HG03457 (cell line): ENCODE results near the gene CD164.
"Not testable (repeated sequence)": the region's sequence is repeated elsewhere in the genome, so short reads cannot be mapped to it uniquely, and the experiment has no call there.

ENCODE experiments used
- ATAC-seq: cut with Tn5 transposase; IDR thresholded peaks from one replicate; pipeline ENCODE4 v1.9.1; 2021; ENCODE audit warnings: moderate number of reproducible peaks; ENCODE audit not compliant: unreplicated experiment

Gene CD164

DNA sequence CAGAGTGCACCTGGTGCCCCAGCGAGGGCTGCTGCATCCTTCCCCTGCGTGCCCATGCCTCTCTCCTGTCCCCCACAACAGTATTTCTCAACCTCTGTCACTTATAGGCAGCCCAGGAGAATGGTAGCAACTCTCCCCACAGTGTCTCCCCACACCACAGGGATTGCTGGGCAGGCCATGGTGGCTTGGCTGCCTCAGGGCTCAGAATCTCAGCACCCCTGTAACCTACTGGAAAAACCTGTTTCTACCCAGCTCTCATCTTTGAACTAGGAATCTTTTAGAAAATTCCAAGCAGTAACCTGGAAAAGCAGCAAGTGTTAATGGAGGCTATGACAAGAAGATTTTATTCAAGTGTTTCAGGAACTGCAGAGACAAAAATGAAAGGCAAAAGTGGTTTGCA is 38.0 kb downstream of the CD164 start:
- no peak for ATAC-seq

DNA sequence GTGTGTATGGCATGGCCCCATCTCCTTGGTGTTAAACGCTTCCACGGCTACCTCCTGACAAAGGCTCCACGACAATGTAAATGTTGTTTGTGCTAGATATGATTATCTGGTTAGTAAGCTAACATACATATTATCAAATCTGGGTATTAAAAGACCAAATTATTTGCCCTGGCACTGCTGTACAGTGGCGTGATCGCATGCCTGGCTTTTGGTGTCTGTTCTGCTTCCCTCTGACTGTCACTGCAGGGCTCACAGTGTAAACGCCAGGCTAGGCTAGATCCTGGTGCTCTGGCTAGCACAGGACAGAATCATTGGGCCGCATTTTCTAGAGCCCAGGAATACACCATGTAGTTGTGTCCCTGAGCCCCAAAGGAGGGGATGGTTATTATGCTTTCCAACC is 38.7 kb downstream of the CD164 start:
- ATAC-seq, result no peak

- no peak for ATAC-seq
Observed at GRCh38 chr6:109342911-109343310, 39.4 kb downstream of the CD164 start.

DNA sequence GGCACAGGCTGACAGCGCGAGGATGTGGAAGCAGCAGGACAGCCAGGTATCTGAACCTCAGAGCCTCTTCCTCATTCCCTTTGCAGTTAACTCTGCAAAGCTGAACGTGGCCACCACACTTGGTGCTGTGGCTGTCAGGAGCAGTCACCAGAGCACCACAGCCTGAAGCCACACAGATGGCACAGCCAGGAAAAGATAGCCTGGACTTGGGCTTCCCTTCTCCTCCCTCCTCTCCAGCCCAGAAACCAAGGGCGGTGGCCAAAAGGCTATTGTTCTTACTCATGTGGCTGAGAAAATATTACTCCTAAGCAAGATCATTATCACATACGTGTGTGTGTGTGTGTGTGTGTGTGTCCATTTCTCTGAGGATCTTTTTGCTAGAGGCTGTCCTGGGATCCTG is 39.8 kb downstream of the CD164 start:
- no peak for ATAC-seq

DNA sequence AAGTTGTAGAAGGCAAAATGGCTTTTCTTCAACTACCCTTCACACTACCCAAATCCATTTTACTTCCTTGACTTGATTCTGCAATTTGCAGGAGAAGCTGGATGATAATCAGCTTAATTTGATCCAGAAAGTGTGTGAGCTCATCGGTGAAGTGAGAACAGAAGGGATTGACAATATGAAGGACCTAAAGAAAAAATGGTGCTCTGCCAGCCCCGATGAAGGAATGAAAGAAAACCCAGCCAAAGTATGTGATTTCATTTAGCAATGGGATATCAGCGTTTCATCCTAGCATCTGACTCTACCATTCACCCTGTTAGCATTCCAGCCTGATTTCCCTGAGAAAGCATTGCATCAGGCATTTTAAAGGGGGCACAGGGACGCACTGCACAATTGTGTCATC is 41.5 kb downstream of the CD164 start:
- no peak for ATAC-seq

DNA sequence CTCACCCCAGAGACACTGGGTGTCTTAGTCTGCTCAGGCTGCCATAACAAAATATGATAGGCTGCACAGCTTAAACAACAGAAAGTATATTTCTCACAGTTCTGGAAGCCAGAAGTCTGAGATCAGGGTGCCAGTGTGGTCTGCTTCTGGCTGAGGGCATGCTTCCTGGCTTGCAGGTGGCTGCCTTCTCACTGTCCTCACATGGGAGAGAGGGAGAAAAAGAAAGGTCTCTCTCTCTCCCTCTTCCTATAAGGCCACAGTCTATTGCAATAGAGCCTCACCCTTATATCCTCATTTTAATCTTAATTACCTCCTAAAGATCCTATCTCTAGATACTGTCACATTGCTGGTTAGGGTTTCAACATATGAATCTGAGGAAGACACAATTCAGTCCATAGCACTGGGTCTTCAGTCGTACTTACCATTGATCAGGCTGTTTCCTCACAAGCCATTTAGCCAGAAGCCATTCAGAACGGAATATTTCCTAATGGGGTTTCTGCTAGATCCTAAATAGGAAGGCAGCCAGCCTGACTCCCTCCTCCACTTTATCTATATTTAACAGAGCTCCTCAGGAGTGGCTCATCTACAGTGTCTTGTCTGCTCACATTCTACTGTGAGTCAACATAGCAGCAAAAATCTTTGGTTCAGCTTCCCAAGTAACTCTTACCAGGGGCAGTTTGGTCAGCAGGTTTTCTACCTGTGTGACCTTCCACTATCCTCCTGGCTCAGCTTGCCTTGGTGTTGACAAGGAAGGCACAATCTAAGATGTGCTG is 42.2 kb downstream of the CD164 start:
- no peak for ATAC-seq

DNA sequence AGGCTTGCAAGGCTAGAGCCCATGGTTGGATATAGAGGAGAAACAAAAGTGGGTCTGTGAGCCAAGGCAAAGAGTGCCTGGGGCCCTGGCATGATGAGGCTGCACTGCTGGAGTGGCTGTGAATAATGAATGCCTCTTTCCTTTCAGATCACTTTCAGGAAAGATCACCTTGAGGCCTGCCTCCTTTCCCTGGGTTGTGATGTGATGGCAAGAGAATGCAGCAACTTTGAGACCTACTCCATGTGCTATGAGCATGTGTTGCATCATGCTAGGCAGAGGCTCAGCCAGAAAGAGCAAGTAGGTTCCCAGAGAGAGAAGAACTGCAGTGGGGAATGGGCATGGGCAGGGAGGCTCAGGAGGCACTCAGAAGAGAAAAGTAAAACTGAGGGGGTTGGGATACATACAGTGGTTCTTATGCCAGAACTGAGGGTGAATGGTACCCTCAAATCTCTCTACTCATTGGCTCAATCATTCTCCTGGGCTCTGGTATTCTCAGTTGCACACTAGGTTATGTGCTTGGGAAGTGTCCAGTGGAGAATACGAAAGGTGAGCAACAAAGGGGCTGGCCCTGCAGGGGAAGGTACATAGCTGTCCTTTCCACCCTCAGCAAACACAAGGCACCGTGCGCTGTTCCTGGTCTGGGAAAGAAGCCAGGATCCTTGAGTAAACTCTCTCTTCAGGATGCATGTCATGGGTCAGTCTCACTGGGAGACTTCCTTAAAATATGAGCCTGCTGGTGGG is 45.9 kb downstream of the CD164 start:
- ATAC-seq, result no peak

GRCh38 chr6:109333870-109334269 is 48.4 kb downstream of the CD164 start:
- not testable (repeated sequence) for ATAC-seq

DNA sequence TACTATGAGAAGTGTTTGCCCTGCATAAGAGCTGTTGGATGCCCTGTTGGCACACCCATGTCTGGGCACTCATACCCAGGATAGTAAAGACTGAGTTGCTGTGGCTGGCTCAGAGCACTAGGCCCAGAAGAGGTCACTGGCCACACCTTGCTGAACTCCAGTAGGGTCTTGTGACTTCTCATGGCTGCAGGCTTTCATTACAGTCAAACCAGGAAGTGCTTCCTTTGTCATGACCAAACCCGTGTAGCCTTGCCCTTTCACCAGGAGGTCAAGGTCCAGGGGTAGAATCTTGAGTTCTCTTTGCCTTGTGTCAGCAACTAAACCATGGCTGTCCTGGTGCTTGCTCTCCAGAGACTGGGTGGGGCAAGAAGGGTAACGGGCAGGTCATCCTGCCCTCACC is 49.5 kb downstream of the CD164 start:
- no peak for ATAC-seq

DNA sequence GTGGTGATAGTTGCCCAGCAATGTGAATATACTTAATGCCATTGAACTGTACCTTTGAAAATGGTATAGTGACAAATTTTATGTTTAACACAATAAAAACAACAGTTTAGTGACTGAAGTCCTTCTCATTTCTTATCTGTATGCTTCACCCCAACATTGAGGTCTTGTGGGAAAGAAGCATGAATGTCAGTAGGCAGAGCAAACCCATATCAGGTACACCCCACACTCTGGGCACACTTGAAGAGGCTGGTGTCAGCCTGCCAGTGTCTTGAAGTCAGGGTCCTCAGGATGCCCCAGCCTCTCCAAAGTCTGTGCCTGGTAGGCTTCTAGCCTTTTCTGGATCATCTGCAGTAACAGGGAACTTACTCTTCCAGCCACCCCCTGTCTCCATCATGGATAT is 51.2 kb downstream of the CD164 start:
- no peak for ATAC-seq

DNA sequence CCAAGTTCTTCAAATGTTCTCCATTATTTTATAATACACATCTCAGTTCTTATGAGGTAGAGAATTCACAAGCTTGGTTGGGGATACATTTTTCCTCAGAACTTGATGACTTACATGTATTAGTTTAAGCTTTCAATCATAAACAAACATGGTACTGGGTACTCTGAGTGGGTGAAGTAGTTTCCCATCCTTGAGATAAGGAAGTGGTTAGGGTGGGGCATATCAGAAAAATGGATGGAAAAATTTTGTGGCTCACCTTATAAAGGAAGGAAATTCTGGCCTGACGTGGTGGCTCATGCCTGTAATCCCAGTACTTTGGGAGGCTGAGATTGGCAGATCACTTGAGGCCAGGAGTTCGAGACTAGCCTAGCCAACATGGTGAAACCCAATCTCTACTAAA is 52.0 kb downstream of the CD164 start:
- no peak for ATAC-seq

DNA sequence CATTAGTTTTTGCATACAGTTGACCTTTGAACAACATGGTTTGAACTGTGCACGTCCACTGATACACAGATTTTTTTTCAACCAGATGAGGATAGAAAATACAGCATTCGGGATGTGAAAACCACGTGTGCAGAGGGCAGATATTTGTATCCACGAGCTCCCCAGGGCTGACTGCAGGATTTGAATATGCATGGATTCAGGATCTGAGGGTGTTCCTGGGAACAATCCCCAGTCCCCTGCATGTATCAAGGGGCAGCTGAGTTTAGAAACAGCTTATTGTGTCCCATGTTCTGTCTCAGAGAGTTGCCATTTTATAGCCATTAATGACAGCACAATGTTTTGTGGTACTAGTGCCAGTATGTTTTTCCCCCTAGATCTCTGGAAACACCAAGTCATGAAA is 53.6 kb downstream of the CD164 start:
- no peak for ATAC-seq

GRCh38 chr6:109327959-109328358 is 54.3 kb downstream of the CD164 start:
- no peak for ATAC-seq

- no peak for ATAC-seq
Observed at GRCh38 chr6:109327491-109327890, 54.8 kb downstream of the CD164 start.

- ATAC-seq, result no peak
Observed at GRCh38 chr6:109326351-109326750, 55.9 kb downstream of the CD164 start.

GRCh38 chr6:109325400-109325801 is 56.9 kb downstream of the CD164 start:
- ATAC-seq, result no peak

DNA sequence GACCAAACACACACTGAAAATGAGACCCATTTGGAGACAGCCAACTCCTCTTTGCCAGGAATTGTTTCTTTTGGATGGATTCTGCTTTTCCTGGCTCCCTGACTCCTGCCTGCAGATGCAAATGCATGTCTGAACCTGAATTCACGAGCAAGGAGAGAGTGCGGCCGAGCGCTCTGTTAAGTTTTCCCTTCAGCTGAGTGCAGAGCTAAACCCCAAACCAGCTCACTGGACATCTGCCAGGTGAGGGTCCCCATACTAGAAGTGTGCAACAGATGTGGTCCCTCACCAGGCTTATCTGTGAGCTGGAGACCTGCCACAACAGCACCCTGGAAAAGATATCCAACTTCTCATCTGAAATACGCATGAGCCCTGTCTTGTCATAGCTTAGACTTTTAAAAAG is 59.0 kb downstream of the CD164 start:
- no peak for ATAC-seq

DNA sequence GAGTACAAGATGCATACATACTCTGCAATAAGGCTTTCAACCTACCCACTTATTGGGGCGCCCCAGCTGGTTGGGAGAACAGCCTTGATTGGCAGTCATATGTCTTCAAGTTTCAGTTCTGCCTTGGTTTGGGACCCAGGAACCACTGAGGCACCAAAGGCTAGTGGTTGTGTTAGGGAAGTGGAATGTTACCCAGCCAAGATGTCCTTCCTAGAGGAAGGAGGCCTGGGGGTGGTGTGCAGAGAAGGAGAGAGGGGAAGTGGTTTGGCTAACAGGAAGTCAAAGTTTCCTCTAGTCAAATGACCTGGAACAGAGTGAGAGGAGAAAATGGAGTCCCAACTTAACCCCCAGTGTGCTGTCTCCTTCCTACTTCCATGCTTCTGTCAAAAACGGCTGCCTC is 59.4 kb downstream of the CD164 start:
- no peak for ATAC-seq

- ATAC-seq, result no peak
Observed at GRCh38 chr6:109321752-109322151, 60.5 kb downstream of the CD164 start.

- ATAC-seq, result no peak
Observed at GRCh38 chr6:109320072-109320471, 62.2 kb downstream of the CD164 start.

- no peak for ATAC-seq
Observed at GRCh38 chr6:109318328-109318876, 63.9 kb downstream of the CD164 start.

DNA sequence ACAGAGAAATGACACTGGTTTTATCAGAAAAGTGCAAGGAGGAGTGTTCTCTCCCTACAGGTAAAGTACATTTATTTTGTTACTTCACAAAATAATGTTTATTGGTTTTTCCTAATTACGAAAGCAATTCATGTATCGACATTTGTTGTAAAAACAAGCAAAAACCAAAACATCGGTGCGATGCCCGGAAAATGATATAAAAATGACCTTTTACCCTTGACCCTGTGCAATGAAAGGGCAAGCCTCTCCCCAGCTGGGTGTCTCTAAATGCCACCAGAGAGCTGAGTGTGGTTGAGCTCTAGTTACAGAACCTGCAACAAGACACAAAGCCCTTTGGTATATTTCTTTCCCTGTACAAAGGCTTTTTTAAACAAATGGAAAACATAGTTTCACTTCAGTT is 65.4 kb downstream of the CD164 start:
- ATAC-seq, result no peak
